ENCODE measurements around the gene CEP112.

Gene CEP112

DNA sequence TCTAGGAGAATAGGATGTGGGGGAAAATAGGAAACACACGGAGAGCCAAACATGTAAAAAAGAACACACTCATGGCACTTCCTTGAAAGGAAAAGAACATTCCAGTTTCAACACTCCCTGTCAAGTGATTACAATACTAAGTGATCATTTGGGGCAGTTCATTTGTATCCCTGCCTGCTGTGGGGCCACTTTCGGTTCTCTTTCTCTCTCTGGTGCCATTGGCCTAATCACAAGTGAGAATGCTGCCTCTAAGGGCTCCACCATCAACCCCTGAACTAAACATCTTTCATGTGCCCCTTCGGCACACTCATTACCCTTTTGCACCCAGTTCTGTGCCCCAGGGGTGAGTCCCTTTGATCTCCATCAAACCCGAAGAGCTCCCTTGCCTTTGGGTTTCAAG, 197.3 kb downstream of the CEP112 start:
- H3K4me3 ChIP-seq (ENCODE audit: insufficient read depth, low read length, poor library complexity, severe bottlenecking): no peak overlapping the region
- H3K27me3 ChIP-seq (ENCODE audit: low read length): no peaks in the 10 kb centered on the region
- no peaks in the 10 kb centered on the region for H4K20me1 ChIP-seq (ENCODE audit: low read depth, low read length)
- no peaks in the 10 kb centered on the region for H3F3A ChIP-seq (ENCODE audit: insufficient read depth)
- no peak overlapping the region for H3K27ac ChIP-seq (ENCODE audit: low read depth, low read length)
- no peaks in the 10 kb centered on the region for H3K79me2 ChIP-seq (ENCODE audit: insufficient read depth, low read length)
- H3K36me3 ChIP-seq (ENCODE audit: low read length): no peaks in the 10 kb centered on the region
- H3K9ac ChIP-seq (ENCODE audit: low read length): no peak overlapping the region
- H3K9me2 ChIP-seq (replicated peaks; ENCODE audit: insufficient read depth, low read length): no peaks in the 10 kb centered on the region
- TF ChIP-seq EZH2phosphoT487 (conservative IDR thresholded peaks at IDR 0.05; ENCODE audit: low read length) (no peak), CTCF (IDR thresholded peaks at IDR 0.05; ENCODE audit: insufficient read depth, low read length, poor library complexity, severe bottlenecking) (no peak)
- H2AFZ ChIP-seq (ENCODE audit: low read depth, low read length, severe bottlenecking): no peak overlapping the region
- H3K9me3 ChIP-seq (ENCODE audit: insufficient read depth, low read length): no peaks in the 10 kb centered on the region
- no peak overlapping the region for H3K4me2 ChIP-seq (ENCODE audit: low read depth, low read length, poor library complexity, severe bottlenecking)

- TF ChIP-seq EZH2phosphoT487 (conservative IDR thresholded peaks at IDR 0.05; ENCODE audit: low read length) (no peak), CTCF (IDR thresholded peaks at IDR 0.05; ENCODE audit: insufficient read depth, low read length, poor library complexity, severe bottlenecking) (no peak)
- Histone ChIP-seq H3K27me3 (ENCODE audit: low read length) (no peaks in the 10 kb centered on the region), H4K20me1 (ENCODE audit: low read depth, low read length) (no peaks in the 10 kb centered on the region), H2AFZ (ENCODE audit: low read depth, low read length, severe bottlenecking) (no peak overlapping the region), H3K9me2 (replicated peaks; ENCODE audit: insufficient read depth, low read length) (no peaks in the 10 kb centered on the region), H3K4me2 (ENCODE audit: low read depth, low read length, poor library complexity, severe bottlenecking) (no peak overlapping the region), H3K9me3 (ENCODE audit: insufficient read depth, low read length) (no peaks in the 10 kb centered on the region), H3K4me3 (ENCODE audit: insufficient read depth, low read length, poor library complexity, severe bottlenecking) (no peak overlapping the region), H3K79me2 (ENCODE audit: insufficient read depth, low read length) (no peaks in the 10 kb centered on the region), H3K27ac (ENCODE audit: low read depth, low read length) (no peak overlapping the region), H3K9ac (ENCODE audit: low read length) (no peak overlapping the region), H3K36me3 (ENCODE audit: low read length) (no peaks in the 10 kb centered on the region), H3F3A (ENCODE audit: insufficient read depth) (no peaks in the 10 kb centered on the region)
Measured at GRCh38 chr17:65994114-65994513, 197.8 kb downstream of the CEP112 start.

DNA sequence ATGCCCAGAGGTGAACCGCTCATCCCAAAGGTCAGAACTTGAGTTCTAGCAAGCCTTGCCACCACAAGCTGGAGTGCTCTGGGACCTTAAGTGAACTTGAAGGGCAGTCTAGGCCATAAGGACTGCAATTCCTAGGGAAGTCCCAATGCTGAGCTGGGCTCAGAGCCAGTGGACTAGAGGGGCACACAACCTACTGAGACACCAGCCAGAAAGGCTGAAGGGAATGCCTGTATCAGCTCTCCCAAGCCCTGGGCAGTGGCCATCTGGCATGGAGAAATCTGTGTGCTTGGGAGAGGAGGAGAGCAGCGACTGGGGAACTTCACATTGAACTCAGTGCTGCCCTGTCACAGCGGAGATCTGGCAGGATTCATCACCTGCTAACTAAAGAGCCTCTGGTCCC, 201.3 kb downstream of the CEP112 start:
- no peak for TF ChIP-seq EZH2phosphoT487 (conservative IDR thresholded peaks at IDR 0.05; ENCODE audit: low read length)
- no peak for TF ChIP-seq CTCF (IDR thresholded peaks at IDR 0.05; ENCODE audit: insufficient read depth, low read length, poor library complexity, severe bottlenecking)
- Histone ChIP-seq H3K4me3 (ENCODE audit: insufficient read depth, low read length, poor library complexity, severe bottlenecking) (no peak overlapping the region), H3K27ac (ENCODE audit: low read depth, low read length) (no peak overlapping the region), H2AFZ (ENCODE audit: low read depth, low read length, severe bottlenecking) (no peak overlapping the region), H3K4me2 (ENCODE audit: low read depth, low read length, poor library complexity, severe bottlenecking) (no peak overlapping the region), H3F3A (ENCODE audit: insufficient read depth) (no peaks in the 10 kb centered on the region), H3K27me3 (ENCODE audit: low read length) (no peaks in the 10 kb centered on the region), H4K20me1 (ENCODE audit: low read depth, low read length) (no peaks in the 10 kb centered on the region), H3K9me2 (replicated peaks; ENCODE audit: insufficient read depth, low read length) (no peaks in the 10 kb centered on the region), H3K9ac (ENCODE audit: low read length) (no peak overlapping the region), H3K9me3 (ENCODE audit: insufficient read depth, low read length) (no peaks in the 10 kb centered on the region), H3K79me2 (ENCODE audit: insufficient read depth, low read length) (no peaks in the 10 kb centered on the region), H3K36me3 (ENCODE audit: low read length) (no peaks in the 10 kb centered on the region)

DNA sequence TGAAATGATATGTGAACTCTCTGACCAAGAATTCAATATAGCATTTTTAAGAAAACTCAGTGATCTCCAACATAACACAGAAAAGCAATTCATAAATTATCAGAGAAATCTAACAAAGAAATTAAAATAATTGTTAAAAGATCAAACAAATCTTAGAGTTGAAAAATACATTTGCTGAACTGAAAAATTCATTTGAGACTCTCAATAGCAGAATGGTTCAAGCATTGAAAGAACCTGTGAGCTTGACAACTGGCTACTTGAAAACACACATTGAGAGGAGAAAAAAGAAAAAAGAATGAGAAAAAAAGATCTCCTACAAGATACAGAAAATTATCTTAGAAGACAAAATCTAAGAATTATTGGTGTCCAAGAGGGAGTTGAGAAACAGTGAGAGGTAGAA, 203.5 kb downstream of the CEP112 start:
- Histone ChIP-seq H3K27ac (ENCODE audit: low read depth, low read length) (no peak overlapping the region), H3K79me2 (ENCODE audit: insufficient read depth, low read length) (no peaks in the 10 kb centered on the region), H3F3A (ENCODE audit: insufficient read depth) (no peaks in the 10 kb centered on the region), H3K27me3 (ENCODE audit: low read length) (no peaks in the 10 kb centered on the region), H3K4me2 (ENCODE audit: low read depth, low read length, poor library complexity, severe bottlenecking) (no peak overlapping the region), H3K9me2 (replicated peaks; ENCODE audit: insufficient read depth, low read length) (no peaks in the 10 kb centered on the region), H3K4me3 (ENCODE audit: insufficient read depth, low read length, poor library complexity, severe bottlenecking) (no peak overlapping the region), H2AFZ (ENCODE audit: low read depth, low read length, severe bottlenecking) (no peak overlapping the region), H3K9me3 (ENCODE audit: insufficient read depth, low read length) (no peaks in the 10 kb centered on the region), H3K36me3 (ENCODE audit: low read length) (no peaks in the 10 kb centered on the region), H3K9ac (ENCODE audit: low read length) (no peak overlapping the region), H4K20me1 (ENCODE audit: low read depth, low read length) (no peaks in the 10 kb centered on the region)
- TF ChIP-seq EZH2phosphoT487 (conservative IDR thresholded peaks at IDR 0.05; ENCODE audit: low read length) (no peak), CTCF (IDR thresholded peaks at IDR 0.05; ENCODE audit: insufficient read depth, low read length, poor library complexity, severe bottlenecking) (no peak)

Data from SU-DHL-6 (cell line).